Liver (tissue), 8 donors: Measurements from ENCODE around the gene LOC128125822.

ENCODE experiments used
- DNase-seq: peaks from one replicate; pipeline ENCODE4 v3.0.0-alpha.2; 2017; ENCODE audit warnings: low spot score
- H3K27ac ChIP-seq, 2 donors: one replicate each; pipeline ENCODE4 v1.7.0; 2013; ENCODE audit warnings: inconsistent platforms in 2 of 2, low read length in 2 of 2, control low read depth in 1 of 2, low read depth in 1 of 2, mild to moderate bottlenecking in 1 of 2
- H3K27me3 ChIP-seq, 4 donors: one replicate each; pipeline versions ENCODE4 v1.6.1 to v1.7.0; 2013; ENCODE audit warnings: low read length in 3 of 4, inconsistent platforms in 1 of 4, mild to moderate bottlenecking in 1 of 4, moderate library complexity in 1 of 4; ENCODE audit not compliant: control insufficient read depth in 4 of 4, insufficient read depth in 4 of 4
- H3K36me3 ChIP-seq, 4 donors: one replicate each; pipeline versions ENCODE4 v1.6.1 to v1.7.0; 2013; ENCODE audit warnings: low read length in 3 of 4, mild to moderate bottlenecking in 3 of 4, low read depth in 1 of 4, moderate library complexity in 1 of 4; ENCODE audit not compliant: control insufficient read depth in 4 of 4, insufficient read depth in 3 of 4
- H3K4me1 ChIP-seq, 4 donors: one replicate each; pipeline versions ENCODE4 v1.6.1 to v1.7.0; 2013; ENCODE audit warnings: low read length in 3 of 4, mild to moderate bottlenecking in 3 of 4, moderate library complexity in 1 of 4; ENCODE audit not compliant: control insufficient read depth in 4 of 4, insufficient read depth in 4 of 4
- H3K4me3 ChIP-seq, 3 donors: one replicate each; pipeline versions ENCODE4 v1.6.1 to v1.7.0; 2013; ENCODE audit warnings: low read length in 3 of 3, control low read depth in 1 of 3, low read depth in 1 of 3, mild to moderate bottlenecking in 1 of 3
- H3K9ac ChIP-seq, 2 donors: one replicate each; pipeline ENCODE4 v1.7.0; 2013; ENCODE audit warnings: low read length in 2 of 2, mild to moderate bottlenecking in 2 of 2, moderate library complexity in 2 of 2, control low read depth in 1 of 2, low read depth in 1 of 2
- H3K9me3 ChIP-seq, 4 donors: one replicate each; pipeline versions ENCODE4 v1.6.1 to v1.7.0; 2013; ENCODE audit warnings: low read length in 3 of 4; ENCODE audit not compliant: control insufficient read depth in 4 of 4
- ATF3 ChIP-seq: IDR thresholded peaks from 2 replicates; pipeline ENCODE4 v1.6.1; 2016; ENCODE audit warnings: antibody characterized with exemption
- EGR1 ChIP-seq, 2 donors: IDR thresholded peaks; 2 replicates each; pipeline ENCODE4 v1.6.1; 2016 to 2018; ENCODE audit warnings: antibody characterized with exemption in 2 of 2, low read depth in 2 of 2
- FOXA1 ChIP-seq: IDR thresholded peaks from 2 replicates; pipeline ENCODE4 v1.6.1; 2016; ENCODE audit warnings: antibody characterized with exemption
- FOXA2 ChIP-seq: IDR thresholded peaks from 2 replicates; pipeline ENCODE4 v1.6.1; 2016; ENCODE audit warnings: antibody characterized with exemption
- HNF4A ChIP-seq, 2 donors: conservative IDR thresholded peaks; 2 replicates each; pipeline ENCODE4 v1.6.1; 2016; ENCODE audit warnings: antibody characterized with exemption in 2 of 2, mild to moderate bottlenecking in 2 of 2
- HNF4G ChIP-seq: IDR thresholded peaks from 2 replicates; pipeline ENCODE4 v1.6.1; 2016; ENCODE audit warnings: antibody characterized with exemption
- JUND ChIP-seq, 2 donors: IDR thresholded peaks; 2 replicates each; pipeline ENCODE4 v1.6.1; 2016; ENCODE audit warnings: antibody characterized with exemption in 2 of 2
- NR2F2 ChIP-seq: IDR thresholded peaks from 2 replicates; pipeline ENCODE4 v1.6.1; 2016; ENCODE audit warnings: antibody characterized with exemption
- RAD21 ChIP-seq, 2 donors: IDR thresholded peaks; 2 replicates each; pipeline ENCODE4 v1.6.1; 2016; ENCODE audit warnings: antibody characterized with exemption in 2 of 2, mild to moderate bottlenecking in 2 of 2
- REST ChIP-seq: IDR thresholded peaks from 2 replicates; pipeline ENCODE4 v1.6.1; 2016; ENCODE audit warnings: antibody characterized with exemption, mild to moderate bottlenecking
- RXRA ChIP-seq, 2 donors: IDR thresholded peaks; 2 replicates each; pipeline ENCODE4 v1.6.1; 2017 to 2018; ENCODE audit warnings: antibody characterized with exemption in 2 of 2, mild to moderate bottlenecking in 1 of 2
- SP1 ChIP-seq: IDR thresholded peaks from 2 replicates; pipeline ENCODE4 v1.6.1; 2018; ENCODE audit warnings: antibody characterized with exemption, mild to moderate bottlenecking
- YY1 ChIP-seq: IDR thresholded peaks from 2 replicates; pipeline ENCODE4 v1.6.1; 2016; ENCODE audit warnings: antibody characterized with exemption, mild to moderate bottlenecking
- ZBTB33 ChIP-seq: IDR thresholded peaks from 2 replicates; pipeline ENCODE4 v1.6.1; 2016; ENCODE audit warnings: antibody characterized with exemption
- WGBS: extraction: QIAGEN DNeasy Blood & Tissue Kit; methylation state at CpG from one replicate; pipeline ENCODE4 v1.1.7; 2013; 5-methylcytosine and 5-hydroxymethylcytosine counted together
- TF ChIP-seq, protein P1 (sequence below): fragments of 150-350 bp; IDR thresholded peaks from 2 replicates; pipeline ENCODE4 v1.5.1; 2017; ENCODE audit warnings: improper control_type of control experiment, low read depth, low read length; ENCODE audit not compliant: missing input control
- TF ChIP-seq, protein P2 (sequence below): IDR thresholded peaks from 2 replicates; pipeline ENCODE4 v1.6.1; 2016; ENCODE audit warnings: antibody characterized with exemption
- donor health status: healthy.
- donor health status: healthy.
- donor health status: healthy.
- donor health status: healthy.
- donor health status: healthy.

The LOC128125822 gene

GRCh38 chr6:63609231-63609630 is 37.0 kb downstream of the LOC128125822 start (continued):
- TF ChIP-seq YY1 (no peak), RXRA (IDR thresholded peaks at IDR 0.05) (no peak)

DNA sequence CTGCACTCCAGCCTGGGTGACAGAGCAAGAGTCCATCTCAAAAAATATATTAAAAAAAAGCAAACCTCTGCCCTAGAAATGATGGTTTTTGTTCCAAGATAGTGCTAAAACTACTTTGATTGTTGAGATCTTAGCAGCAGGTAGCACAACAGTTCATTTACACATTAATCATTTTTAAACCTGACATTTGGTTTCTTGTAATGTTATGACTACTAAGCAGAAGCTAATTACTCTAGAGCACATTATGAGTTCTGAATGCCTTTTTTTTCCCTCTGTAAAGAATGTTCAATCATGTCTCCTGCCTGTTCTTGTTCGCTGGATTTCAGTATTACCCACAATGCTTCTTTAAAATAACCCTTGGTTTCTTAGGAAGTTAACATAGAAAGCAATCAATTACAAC is 38.7 kb downstream of the LOC128125822 start:
- 88% methylated on average over 1 of the region's 1 CpG for WGBS
- no peak for DNase-seq
- no peaks in the 10 kb centered on the region for H3K36me3 ChIP-seq
- H3K4me1 ChIP-seq: no peaks in the 10 kb centered on the region
- no peak for TF ChIP-seq REST
- no peak overlapping the region for H3K27ac ChIP-seq
- H3K9ac ChIP-seq: no peak overlapping the region
- no peaks in the 10 kb centered on the region for H3K27me3 ChIP-seq
- H3K9me3 ChIP-seq: no peaks in the 10 kb centered on the region
- no peak overlapping the region for H3K4me3 ChIP-seq

DNA sequence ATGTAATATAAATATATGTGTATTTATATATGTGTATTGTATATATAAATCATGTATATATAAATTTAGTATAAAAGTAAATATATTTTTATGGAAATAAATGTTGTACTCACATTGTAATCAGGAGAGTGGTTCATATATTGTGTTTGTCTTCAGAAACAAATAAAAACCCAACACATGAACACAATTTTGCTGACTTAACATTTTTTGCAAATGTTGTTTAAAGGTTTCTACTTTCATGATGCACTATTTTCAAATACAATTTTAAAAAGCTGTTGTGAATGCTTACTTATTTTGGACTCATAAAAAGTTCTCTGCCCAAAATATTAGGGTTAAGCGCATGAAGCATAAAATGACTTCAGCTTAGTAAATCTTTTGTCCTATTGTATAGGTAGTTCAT is 39.3 kb downstream of the LOC128125822 start:
- TF ChIP-seq, protein P1, sequence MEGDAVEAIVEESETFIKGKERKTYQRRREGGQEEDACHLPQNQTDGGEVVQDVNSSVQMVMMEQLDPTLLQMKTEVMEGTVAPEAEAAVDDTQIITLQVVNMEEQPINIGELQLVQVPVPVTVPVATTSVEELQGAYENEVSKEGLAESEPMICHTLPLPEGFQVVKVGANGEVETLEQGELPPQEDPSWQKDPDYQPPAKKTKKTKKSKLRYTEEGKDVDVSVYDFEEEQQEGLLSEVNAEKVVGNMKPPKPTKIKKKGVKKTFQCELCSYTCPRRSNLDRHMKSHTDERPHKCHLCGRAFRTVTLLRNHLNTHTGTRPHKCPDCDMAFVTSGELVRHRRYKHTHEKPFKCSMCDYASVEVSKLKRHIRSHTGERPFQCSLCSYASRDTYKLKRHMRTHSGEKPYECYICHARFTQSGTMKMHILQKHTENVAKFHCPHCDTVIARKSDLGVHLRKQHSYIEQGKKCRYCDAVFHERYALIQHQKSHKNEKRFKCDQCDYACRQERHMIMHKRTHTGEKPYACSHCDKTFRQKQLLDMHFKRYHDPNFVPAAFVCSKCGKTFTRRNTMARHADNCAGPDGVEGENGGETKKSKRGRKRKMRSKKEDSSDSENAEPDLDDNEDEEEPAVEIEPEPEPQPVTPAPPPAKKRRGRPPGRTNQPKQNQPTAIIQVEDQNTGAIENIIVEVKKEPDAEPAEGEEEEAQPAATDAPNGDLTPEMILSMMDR: no peak
- TF ChIP-seq REST (no peak), HNF4G (no peak), RXRA (IDR thresholded peaks at IDR 0.05) (no peak), ATF3 (no peak), SP1 (no peak), JUND (IDR thresholded peaks at IDR 0.05) (no peak), EGR1 (IDR thresholded peaks at IDR 0.05; ENCODE audit: low read depth in 2 of 2) (no peak), FOXA1 (no peak), NR2F2 (no peak), YY1 (no peak), ZBTB33 (no peak), HNF4A (conservative IDR thresholded peaks at IDR 0.05) (no peak), RAD21 (IDR thresholded peaks at IDR 0.05) (no peak), FOXA2 (no peak)
- TF ChIP-seq, protein P2, sequence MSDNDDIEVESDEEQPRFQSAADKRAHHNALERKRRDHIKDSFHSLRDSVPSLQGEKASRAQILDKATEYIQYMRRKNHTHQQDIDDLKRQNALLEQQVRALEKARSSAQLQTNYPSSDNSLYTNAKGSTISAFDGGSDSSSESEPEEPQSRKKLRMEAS: no peak
- WGBS: 99% methylated on average over 1 of the region's 1 CpG
- H3K4me1 ChIP-seq: no peaks in the 10 kb centered on the region

More for the DNA sequence above, 39.3 kb downstream of the LOC128125822 start:
- H3K36me3 ChIP-seq: no peaks in the 10 kb centered on the region
- no peak overlapping the region for H3K9ac ChIP-seq
- no peaks in the 10 kb centered on the region for H3K9me3 ChIP-seq
- no peak overlapping the region for H3K4me3 ChIP-seq
- no peaks in the 10 kb centered on the region for H3K27me3 ChIP-seq
- no peak for DNase-seq
- H3K27ac ChIP-seq: no peak overlapping the region
